ENCODE measurements around the gene UGT1A5.

Gene UGT1A5

GRCh38 chr2:233758849-233759248 is 46.1 kb downstream of the UGT1A5 start:
- Histone ChIP-seq H3K9me3 (ENCODE audit: insufficient read depth, low read depth, low read length) (no peaks in the 10 kb centered on the region), H3F3A (ENCODE audit: low read depth) (no peaks in the 10 kb centered on the region), H3K79me2 (ENCODE audit: insufficient read depth, low read length) (no peaks in the 10 kb centered on the region), H2AFZ (ENCODE audit: low read length) (no peak overlapping the region), H3K4me1 (ENCODE audit: insufficient read depth, low read length, poor library complexity, severe bottlenecking) (no peaks in the 10 kb centered on the region), H3K9ac (ENCODE audit: low read depth, low read length, poor library complexity, severe bottlenecking) (no peak overlapping the region), H3K9me2 (replicated peaks; ENCODE audit: low read depth, low read length) (no peaks in the 10 kb centered on the region), H3K27me3 (ENCODE audit: insufficient read depth, low read length, poor library complexity, severe bottlenecking) (no peaks in the 10 kb centered on the region), H3K4me2 (ENCODE audit: low read depth, low read length, poor library complexity, severe bottlenecking) (no peak overlapping the region), H3K36me3 (ENCODE audit: insufficient read depth, low read length) (no peaks in the 10 kb centered on the region), H3K4me3 (ENCODE audit: low read length, poor library complexity, severe bottlenecking) (no peak overlapping the region), H4K20me1 (ENCODE audit: insufficient read depth, low read length, poor library complexity, severe bottlenecking) (no peaks in the 10 kb centered on the region)
- TF ChIP-seq CTCF (conservative IDR thresholded peaks at IDR 0.05; ENCODE audit: low read length) (no peak), EZH2phosphoT487 (IDR thresholded peaks at IDR 0.05; ENCODE audit: borderline replicate concordance) (no peak)

GRCh38 chr2:233760043-233760442 is 47.3 kb downstream of the UGT1A5 start, which contains the start of gene UGT1A1:
TSS of gene UGT1A1 (plus strand) at chr2:233760270. CDS start at chr2:233760288, 18 bp downstream.
- Histone ChIP-seq H3K79me2 (ENCODE audit: insufficient read depth, low read length) (no peaks in the 10 kb centered on the region), H3F3A (ENCODE audit: low read depth) (no peaks in the 10 kb centered on the region), H3K36me3 (ENCODE audit: insufficient read depth, low read length) (no peaks in the 10 kb centered on the region), H3K4me1 (ENCODE audit: insufficient read depth, low read length, poor library complexity, severe bottlenecking) (no peaks in the 10 kb centered on the region), H2AFZ (ENCODE audit: low read length) (no peak within 1 kb of the TSS), H3K4me3 (ENCODE audit: low read length, poor library complexity, severe bottlenecking) (no peak within 1 kb of the TSS), H3K9ac (ENCODE audit: low read depth, low read length, poor library complexity, severe bottlenecking) (no peak within 1 kb of the TSS), H4K20me1 (ENCODE audit: insufficient read depth, low read length, poor library complexity, severe bottlenecking) (no peaks in the 10 kb centered on the region), H3K9me2 (replicated peaks; ENCODE audit: low read depth, low read length) (no peaks in the 10 kb centered on the region), H3K9me3 (ENCODE audit: insufficient read depth, low read depth, low read length) (no peaks in the 10 kb centered on the region), H3K27me3 (ENCODE audit: insufficient read depth, low read length, poor library complexity, severe bottlenecking) (no peaks in the 10 kb centered on the region), H3K4me2 (ENCODE audit: low read depth, low read length, poor library complexity, severe bottlenecking) (no peak within 1 kb of the TSS)
- no peak for TF ChIP-seq CTCF (conservative IDR thresholded peaks at IDR 0.05; ENCODE audit: low read length)
- no peak for TF ChIP-seq EZH2phosphoT487 (IDR thresholded peaks at IDR 0.05; ENCODE audit: borderline replicate concordance)

DNA sequence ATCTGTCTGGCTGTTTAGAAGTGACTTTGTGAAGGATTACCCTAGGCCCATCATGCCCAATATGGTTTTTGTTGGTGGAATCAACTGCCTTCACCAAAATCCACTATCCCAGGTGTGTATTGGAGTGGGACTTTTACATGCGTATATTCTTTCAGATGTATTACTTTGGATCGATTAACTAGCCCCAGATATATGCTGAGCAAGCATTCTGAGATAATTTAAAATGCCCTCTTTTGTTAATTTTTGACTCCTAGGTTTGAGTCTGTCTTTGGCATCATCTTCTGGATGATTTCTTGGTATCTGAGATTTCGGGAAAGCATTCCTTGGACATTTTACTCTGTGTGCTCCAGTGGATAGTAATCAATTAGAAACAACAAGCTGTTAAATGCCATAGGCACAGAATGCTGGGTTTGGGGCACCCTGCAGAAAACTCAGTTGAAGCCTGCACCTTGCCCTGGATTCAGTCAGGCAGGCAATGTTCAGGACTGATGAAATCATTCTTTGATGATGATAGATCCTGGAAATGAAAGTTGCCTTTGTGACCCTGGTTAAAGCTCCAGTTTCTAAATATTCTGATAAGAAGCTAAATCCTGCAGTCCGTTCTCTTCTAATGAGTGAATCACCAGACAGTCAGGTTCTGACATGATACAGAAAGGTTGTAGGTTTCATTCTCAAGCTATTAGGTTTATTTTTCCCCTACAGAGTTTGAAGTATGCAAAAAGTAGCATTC is 48.5 kb downstream of the UGT1A5 start:
- H3K4me1 ChIP-seq (ENCODE audit: insufficient read depth, low read length, poor library complexity, severe bottlenecking): no peaks in the 10 kb centered on the region

More for the DNA sequence above, 48.5 kb downstream of the UGT1A5 start:
- H3K79me2 ChIP-seq (ENCODE audit: insufficient read depth, low read length): no peaks in the 10 kb centered on the region
- H3K9ac ChIP-seq (ENCODE audit: low read depth, low read length, poor library complexity, severe bottlenecking): no peak overlapping the region
- no peak overlapping the region for H2AFZ ChIP-seq (ENCODE audit: low read length)
- no peaks in the 10 kb centered on the region for H3K36me3 ChIP-seq (ENCODE audit: insufficient read depth, low read length)
- H4K20me1 ChIP-seq (ENCODE audit: insufficient read depth, low read length, poor library complexity, severe bottlenecking): no peaks in the 10 kb centered on the region
- no peaks in the 10 kb centered on the region for H3K9me3 ChIP-seq (ENCODE audit: insufficient read depth, low read depth, low read length)
- no peaks in the 10 kb centered on the region for H3F3A ChIP-seq (ENCODE audit: low read depth)
- no peak overlapping the region for H3K4me3 ChIP-seq (ENCODE audit: low read length, poor library complexity, severe bottlenecking)
- no peak for TF ChIP-seq EZH2phosphoT487 (IDR thresholded peaks at IDR 0.05; ENCODE audit: borderline replicate concordance)
- TF ChIP-seq CTCF (conservative IDR thresholded peaks at IDR 0.05; ENCODE audit: low read length): no peak
- H3K27me3 ChIP-seq (ENCODE audit: insufficient read depth, low read length, poor library complexity, severe bottlenecking): no peaks in the 10 kb centered on the region
- no peaks in the 10 kb centered on the region for H3K9me2 ChIP-seq (replicated peaks; ENCODE audit: low read depth, low read length)
- H3K4me2 ChIP-seq (ENCODE audit: low read depth, low read length, poor library complexity, severe bottlenecking): no peak overlapping the region
